HG02571 (cell line): ENCODE results near the gene STK26.
A peak's percentile ranks its signal among the peaks of the same experiment; 100 is the strongest.
"Not testable (repeated sequence)": the region's sequence is repeated elsewhere in the genome, so short reads cannot be mapped to it uniquely, and the experiment has no call there.

Source experiments
- ATAC-seq: cut with Tn5 transposase; IDR thresholded peaks from one replicate; pipeline ENCODE4 v1.9.1; 2021; ENCODE audit warnings: mild to moderate bottlenecking, moderate library complexity; ENCODE audit not compliant: unreplicated experiment

The STK26 gene

DNA sequence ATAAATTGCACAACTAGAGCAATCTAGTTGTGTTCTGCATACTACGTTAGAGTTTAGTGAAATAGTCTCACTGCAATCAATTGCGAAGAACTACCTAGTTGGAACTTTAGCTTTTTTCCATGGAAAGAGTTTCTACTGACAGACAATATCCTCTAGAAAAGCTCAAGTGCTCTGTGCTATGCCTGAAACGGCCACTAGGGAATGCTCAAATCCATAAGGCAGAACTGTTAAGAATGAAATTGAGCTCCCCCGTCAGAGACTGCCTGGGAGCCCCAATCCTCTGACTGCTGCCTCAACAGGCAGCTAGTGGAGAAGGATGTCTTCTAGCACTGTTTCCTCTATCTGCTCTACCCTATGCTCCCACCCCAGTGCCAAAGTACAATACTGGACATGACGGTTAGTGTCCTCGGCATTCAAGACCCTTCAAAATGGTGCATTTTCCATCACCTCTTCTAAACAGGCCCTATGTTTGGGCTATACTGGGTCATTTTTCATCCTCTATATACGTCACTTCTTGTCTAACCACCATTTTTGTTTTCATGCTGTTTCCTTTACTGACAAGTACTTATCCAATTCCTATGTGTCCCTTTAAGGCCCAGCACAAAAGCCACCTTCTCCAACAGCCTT, 69.5 kb downstream of the STK26 start:
- ATAC-seq: peak; percentile 75

DNA sequence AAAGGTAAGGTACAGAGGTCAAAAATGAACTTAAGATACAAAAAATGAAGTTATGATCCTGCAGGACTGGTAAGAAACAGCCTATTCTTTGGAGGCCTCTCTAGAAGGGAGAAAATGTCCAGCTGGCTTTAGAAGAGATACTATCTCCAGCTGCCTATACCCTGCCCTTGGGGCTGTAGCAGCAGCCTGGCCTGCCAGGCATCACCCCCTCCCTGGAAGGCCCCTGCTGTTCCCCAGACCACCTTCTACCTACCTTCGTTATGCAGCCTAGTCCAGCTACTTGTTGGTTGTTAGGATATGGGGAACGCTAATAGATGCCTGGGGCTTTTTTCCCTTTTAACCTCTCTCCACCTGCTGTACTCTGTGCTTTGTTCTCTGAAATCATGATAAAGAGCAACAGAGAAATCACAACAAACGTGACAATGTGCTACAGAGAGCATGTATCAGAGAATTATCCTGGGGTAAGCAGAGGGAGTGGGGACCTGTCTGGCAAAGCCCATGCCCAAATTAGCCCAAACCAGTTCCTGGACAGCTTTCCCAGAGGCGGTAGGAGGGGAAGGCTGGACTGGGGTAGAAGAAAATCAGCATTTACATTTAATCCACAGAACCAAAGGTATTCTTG, 70.2 kb downstream of the STK26 start:
- ATAC-seq: no peak

DNA sequence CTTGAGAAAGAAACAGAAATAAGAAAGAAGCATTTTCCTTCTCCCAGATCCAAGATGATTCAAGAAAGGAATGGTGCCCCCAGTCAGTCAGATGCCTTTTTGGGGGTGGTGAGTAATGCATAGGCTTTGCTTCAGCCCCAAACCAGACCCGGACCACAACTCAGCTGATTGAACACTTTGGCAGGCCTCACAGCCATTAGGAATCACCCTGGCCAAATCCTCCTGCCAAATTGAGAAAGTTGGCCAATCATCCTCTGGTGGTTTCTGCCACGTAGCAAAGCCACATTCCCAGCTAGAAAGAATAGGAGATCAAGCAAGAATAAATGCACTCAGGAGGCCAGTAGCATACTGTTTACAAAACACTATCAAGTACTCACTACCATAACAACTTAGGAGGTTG, 71.1 kb downstream of the STK26 start:
- ATAC-seq: no peak

DNA sequence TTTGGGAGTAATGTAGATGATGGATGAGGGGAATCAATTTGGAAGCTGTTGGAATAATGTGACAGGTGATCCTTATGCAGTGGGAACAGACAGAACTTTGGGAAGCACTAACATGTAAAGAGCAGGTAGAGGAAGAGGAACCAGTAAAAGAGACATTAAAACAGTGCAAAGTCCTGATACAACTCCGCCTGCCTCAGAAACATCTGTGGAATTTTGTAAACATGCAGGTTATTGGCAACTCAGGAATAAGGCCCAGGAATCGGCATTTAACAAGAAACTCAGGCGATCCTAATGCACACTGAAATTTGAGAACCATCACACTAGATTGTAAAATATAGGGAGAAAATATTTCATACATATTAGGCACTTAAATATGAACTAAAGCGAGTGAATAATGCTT, 75.6 kb downstream of the STK26 start:
- not testable (repeated sequence) for ATAC-seq

DNA sequence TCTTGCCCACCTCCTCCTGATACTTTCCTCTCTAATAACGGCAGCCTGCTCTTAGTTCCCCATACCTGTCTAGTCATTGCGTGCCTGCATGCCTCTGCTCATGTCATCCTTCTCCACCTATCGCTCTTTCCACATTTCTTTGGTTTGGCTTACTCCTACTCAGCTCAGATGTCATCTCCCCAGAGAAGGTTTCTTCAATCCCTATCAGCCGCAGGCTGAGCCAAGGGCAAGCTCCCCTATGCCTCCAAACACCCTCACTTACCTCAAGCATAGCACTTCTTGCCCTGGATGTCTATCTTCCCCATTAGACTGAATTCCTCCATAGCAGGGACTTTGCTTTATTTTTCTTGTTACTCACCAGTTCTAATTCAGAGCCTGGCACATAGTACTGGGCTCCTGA, 78.1 kb downstream of the STK26 start:
- ATAC-seq: no peak

DNA sequence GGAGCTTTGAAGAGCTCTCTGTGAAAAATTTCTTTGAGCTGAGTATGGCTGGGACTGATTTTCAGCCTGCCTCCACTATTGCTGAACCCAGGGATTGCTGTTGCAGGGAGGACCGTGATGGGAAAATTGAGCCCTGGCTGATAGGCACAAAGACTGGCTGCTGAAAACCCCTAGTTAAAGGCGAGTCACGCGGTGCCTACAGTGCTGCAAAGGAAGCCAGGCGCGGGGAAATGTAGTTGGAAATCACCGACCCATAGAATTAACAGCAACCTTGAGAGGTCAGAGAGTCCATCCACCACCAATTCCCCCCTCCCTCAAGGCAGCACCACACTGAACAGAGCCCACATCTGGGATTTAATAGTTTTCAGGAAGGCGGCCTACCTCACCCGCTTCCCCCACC, 78.7 kb downstream of the STK26 start:
- ATAC-seq: no peak

DNA sequence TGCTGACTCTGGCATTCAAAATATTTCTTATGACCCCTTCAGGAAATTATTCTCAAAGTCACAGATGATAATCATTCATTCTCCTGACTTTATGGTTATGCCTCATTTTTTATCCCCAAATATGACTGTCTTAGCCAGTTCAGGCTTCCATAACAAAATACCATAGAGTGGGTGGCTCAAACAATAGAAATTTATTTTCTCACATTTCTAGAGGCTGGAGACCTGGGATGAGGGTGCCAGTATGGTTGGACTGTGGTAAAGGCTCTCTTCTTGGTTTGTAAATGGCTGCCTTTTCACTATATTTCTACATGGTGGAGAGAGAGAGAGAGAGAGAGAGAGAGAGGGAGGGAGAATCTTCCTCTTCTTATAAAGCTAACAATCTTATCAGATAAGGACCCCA, 84.2 kb downstream of the STK26 start:
- no peak for ATAC-seq

DNA sequence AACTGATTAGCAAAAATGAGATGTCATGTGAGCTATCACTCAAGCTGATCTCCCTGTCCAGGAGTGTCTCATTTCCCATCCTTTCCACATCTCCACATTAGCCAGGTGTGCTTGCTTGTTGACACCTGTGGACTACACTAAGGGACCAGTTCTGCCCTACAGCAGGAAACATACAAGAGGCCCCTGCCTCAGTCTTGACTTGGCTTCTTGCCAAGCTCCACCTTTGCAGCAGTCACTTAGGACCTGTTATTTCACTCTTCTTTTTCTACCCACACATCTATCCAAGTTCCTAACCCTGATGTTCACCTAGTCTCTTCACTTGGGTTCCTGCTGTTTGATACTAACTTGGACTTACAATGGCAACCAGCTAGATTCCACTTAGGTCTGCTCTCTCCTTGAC, 91.5 kb downstream of the STK26 start:
- no peak for ATAC-seq

DNA sequence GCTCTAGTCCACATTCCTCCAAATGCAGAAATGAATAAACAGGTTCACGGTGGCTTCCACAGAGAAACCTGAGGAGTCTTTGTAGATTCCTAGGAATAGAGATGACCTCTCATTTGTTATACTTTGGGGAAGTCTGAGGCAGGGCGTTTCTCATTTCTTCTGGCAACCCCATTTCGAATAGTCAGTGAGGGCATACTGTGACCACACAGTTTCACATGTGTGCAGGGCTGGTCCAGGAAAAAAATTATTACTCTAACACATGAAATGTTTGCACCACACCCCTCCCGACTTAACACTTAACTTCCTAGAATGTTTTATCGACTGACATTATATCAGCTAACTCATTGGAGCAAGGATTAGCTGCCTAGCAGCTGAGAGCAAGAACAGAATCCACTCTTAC, 92.7 kb downstream of the STK26 start:
- no peak for ATAC-seq

DNA sequence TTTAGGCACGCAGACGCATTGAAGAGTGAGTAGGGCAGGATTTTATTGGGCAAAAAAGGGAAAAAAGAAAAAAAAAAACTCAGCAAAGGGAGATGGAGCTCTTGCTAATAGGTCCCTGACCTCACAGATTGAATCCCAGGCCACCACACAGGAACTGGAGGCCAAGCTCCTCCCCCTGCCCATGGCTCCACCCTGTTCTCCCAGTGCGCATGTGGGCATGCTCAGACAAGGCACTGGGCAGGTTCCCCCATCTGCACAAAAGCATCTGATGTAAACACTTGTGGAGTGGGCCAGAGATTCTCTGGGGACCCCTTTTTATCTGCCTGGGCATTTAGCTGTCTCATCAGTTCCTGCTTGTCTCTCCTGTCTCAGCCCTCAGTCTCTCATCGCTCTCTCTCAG, 95.3 kb downstream of the STK26 start:
- ATAC-seq: no peak

DNA sequence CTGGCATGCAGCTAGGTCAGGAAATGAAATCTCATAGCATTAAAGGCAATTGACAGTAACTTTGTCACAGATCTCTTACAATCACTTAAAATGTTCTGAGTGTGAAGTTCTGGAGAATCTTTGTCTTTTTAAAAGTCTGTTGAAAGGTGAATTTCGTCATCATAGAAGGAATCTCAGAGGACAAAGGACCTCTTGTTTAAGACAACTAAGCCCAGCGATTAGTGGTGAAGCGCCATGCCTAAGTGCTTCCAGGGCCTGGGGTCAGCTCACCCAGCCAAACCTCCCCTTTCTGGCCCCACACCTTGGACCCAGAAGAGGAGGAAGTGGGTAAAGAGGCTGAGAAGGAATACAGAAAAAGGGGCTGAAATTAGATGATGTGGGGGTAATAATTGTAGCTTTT, 96.2 kb downstream of the STK26 start:
- ATAC-seq: no peak

DNA sequence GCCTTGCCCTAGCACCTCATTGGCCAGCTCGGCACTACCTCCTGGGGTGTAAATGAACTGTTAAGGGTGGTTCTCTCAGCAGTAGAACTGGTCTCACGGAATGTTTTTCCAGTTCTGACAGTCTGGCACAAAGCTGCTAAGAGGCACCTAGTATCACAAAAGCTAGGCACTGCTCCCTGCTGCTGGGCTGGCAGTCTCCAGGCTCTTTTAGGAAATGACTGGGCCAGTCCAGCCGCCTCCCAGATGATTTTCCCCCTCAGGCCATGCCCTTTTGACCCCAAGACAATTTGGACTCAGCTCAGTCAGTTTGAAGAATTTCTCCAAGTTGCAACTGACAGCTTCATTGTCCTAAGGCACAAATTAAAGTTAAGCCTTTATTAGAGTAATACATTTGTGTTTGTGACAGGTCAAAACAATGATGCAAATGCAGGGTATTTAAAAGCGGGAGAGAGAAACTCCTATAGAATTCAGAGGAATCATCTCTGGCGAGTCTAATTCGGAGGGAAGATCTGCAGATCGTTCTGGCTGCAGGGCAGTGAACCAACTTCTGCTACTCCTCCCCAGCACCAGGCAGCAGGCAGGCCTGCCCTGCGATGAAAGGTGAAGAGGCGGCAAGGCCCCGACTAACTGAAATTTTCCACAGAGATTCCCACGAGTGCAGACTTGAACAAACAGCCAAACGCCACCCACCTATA, 96.9 kb downstream of the STK26 start:
- no peak for ATAC-seq

DNA sequence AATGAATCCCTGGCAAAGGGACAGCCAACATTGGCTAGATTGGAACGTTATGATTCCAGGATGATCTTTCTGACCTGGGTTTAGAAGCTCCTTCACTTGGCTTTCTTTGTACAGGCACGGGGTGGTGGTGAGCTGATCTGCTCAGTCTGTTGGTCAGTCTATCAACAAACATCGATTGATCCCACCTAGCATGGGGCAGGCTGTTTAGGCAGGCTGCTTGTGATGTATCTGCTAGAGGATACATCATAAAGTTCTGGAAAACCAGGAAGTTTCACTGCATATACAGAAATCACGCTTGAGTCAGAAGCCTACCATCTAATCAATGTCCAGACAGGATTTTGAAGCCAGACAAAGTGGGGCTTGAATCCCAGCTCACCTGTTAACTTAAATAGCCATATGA, 97.8 kb downstream of the STK26 start:
- no peak for ATAC-seq
